Hepatocyte (in vitro differentiated cells): ENCODE measurements around the gene SRGAP2B.
"Not testable (repeated sequence)": the region's sequence is repeated elsewhere in the genome, so short reads cannot be mapped to it uniquely, and the experiment has no call there.

Source experiments
- CTCF ChIP-seq: fragments of 200-600 bp; sonication (generic); IDR thresholded peaks from 2 replicates; pipeline ENCODE4 v1.5.1; 2016; ENCODE audit warnings: antibody characterized with exemption, mild to moderate bottlenecking; ENCODE audit not compliant: poor library complexity
- EZH2phosphoT487 ChIP-seq: fragments of 200-600 bp; sonication (generic); IDR thresholded peaks from one replicate; pipeline ENCODE4 v1.6.1; 2018; ENCODE audit warnings: antibody characterized with exemption, mild to moderate bottlenecking, low read depth, moderate library complexity; ENCODE audit not compliant: unreplicated experiment, severe bottlenecking

- TF ChIP-seq CTCF, EZH2phosphoT487: not testable (repeated sequence)
Measured at GRCh38 chr1:145115587-145116493, 20.7 kb upstream of the SRGAP2B start.
